Cardiac fibroblast (primary cell): ENCODE measurements around the gene FGF22.

Experiments used
- DNase-seq, 2 donors: peaks; one replicate each; pipeline versions ENCODE4 v3.0.0 to v3.0.0-alpha.2; 2010; ENCODE audit warnings: low read depth in 2 of 2
- H3K4me3 ChIP-seq, 2 donors: replicated peaks in 1 of 2; 1 replicate in 1 of 2; 2 replicates in 1 of 2; pipeline ENCODE4 v1.5.1; 2011; ENCODE audit warnings: low read depth in 2 of 2, low read length in 2 of 2, mild to moderate bottlenecking in 2 of 2, moderate library complexity in 1 of 2
- CTCF ChIP-seq: IDR thresholded peaks from one replicate; pipeline ENCODE4 v1.5.1; 2011; ENCODE audit warnings: low read depth, mild to moderate bottlenecking, low read length, inconsistent platforms

The FGF22 gene

GRCh38 chr19:613732-614567, 25.7 kb upstream of the FGF22 start:
- TF ChIP-seq CTCF = no peak
- no peak overlapping the region for H3K4me3 ChIP-seq
- DNase-seq = no peak

GRCh38 chr19:615619-616018, 24.1 kb upstream of the FGF22 start:
- no peak for TF ChIP-seq CTCF
- H3K4me3 ChIP-seq = no peak overlapping the region
- no peak for DNase-seq

GRCh38 chr19:616062-616700, 23.5 kb upstream of the FGF22 start:
- DNase-seq = no peak
- H3K4me3 ChIP-seq = no peak overlapping the region
- no peak for TF ChIP-seq CTCF

- no peak overlapping the region for H3K4me3 ChIP-seq
- TF ChIP-seq CTCF = no peak
- DNase-seq = no peak
These were observed 22.7 kb upstream of the FGF22 start for GRCh38 chr19:616747-617526.

GRCh38 chr19:617551-618246, 22.0 kb upstream of the FGF22 start:
- H3K4me3 ChIP-seq = no peak overlapping the region
- DNase-seq = no peak
- no peak for TF ChIP-seq CTCF

- no peak for TF ChIP-seq CTCF
- no peak overlapping the region for H3K4me3 ChIP-seq
- DNase-seq = no peak
These were observed 21.4 kb upstream of the FGF22 start for GRCh38 chr19:618247-618619.
